A549 (cell line): ENCODE measurements around the gene CPNE7. TPM values are rescaled to one million over a fixed set of nuclear protein-coding genes. Genes with fewer than 3 reads are reported as not detected.

ENCODE experiments used
- ATAC-seq, 2 experiments: fragments of 200-7000 bp in 1 of 2; fragments of >200 bp in 1 of 2; cut with Nextera tagmentation in 1 of 2; cut with Tn5 transposase in 1 of 2; 3 replicates each; pipeline versions ENCODE4 v1.8.0 to v1.9.1; 2018 to 2020; ENCODE audit warnings: mild to moderate bottlenecking in 1 of 2, moderate library complexity in 1 of 2
- CTCF ChIA-PET: fragments of 300-600 bp; sonication (Branson Sonifier 250); formaldehyde crosslinking; extraction: SDS; loops from one replicate; lab custom pipeline; 2021; ENCODE audit warnings: antibody characterized with exemption, inconsistent platforms; lab: Yijun Ruan, JAX
- POLR2A ChIA-PET: fragments of 350-600 bp; formaldehyde crosslinking; extraction: SDS; loops from one replicate; lab custom pipeline; 2021; ENCODE audit warnings: antibody characterized with exemption, inconsistent platforms; lab: Yijun Ruan, JAX
- DNase-seq, 2 experiments: peaks; one replicate each; pipeline versions ENCODE4 v3.0.0 to v3.0.0-alpha.2; 2011 to 2016; ENCODE audit warnings: low read depth in 1 of 2, low spot score in 1 of 2
- FAIRE-seq: peaks from 2 replicates; lab custom pipeline; 2011; peaks lifted over from hg19 to GRCh38; lab: Jason Lieb, UNC
- H3K27ac ChIP-seq, 2 experiments: fragments of >200 bp; sonication (Bioruptor Twin); formaldehyde crosslinking; 3 replicates each; pipeline ENCODE4 v1.5.1; 2016 to 2017
- H3K4me1 ChIP-seq: fragments of >200 bp; sonication (Bioruptor Twin); formaldehyde crosslinking; 3 replicates; pipeline ENCODE4 v1.6.1; 2016
- H3K4me2 ChIP-seq: fragments of >200 bp; sonication (Bioruptor Twin); formaldehyde crosslinking; 3 replicates; pipeline ENCODE4 v1.6.1; 2016
- H3K4me3 ChIP-seq: fragments of >200 bp; sonication (Bioruptor Twin); formaldehyde crosslinking; 3 replicates; pipeline ENCODE4 v1.5.1; 2016
- H3K9me3 ChIP-seq: fragments of >200 bp; sonication (Bioruptor Twin); formaldehyde crosslinking; 3 replicates; pipeline ENCODE4 v1.6.1; 2016
- CBX2 ChIP-seq: fragments of 200-600 bp; sonication (generic); IDR thresholded peaks from 2 replicates; pipeline ENCODE4 v1.6.1; 2016; ENCODE audit warnings: low read depth, mild to moderate bottlenecking, borderline replicate concordance
- CEBPB ChIP-seq, 2 experiments: fragments of >200 bp in 1 of 2; sonication (Bioruptor Twin) in 1 of 2; formaldehyde crosslinking in 1 of 2; IDR thresholded peaks; 2 replicates each; pipeline ENCODE4 v1.6.1; 2012 to 2016
- CHD4 ChIP-seq: fragments of 200-600 bp; sonication (generic); IDR thresholded peaks from 2 replicates; pipeline ENCODE4 v1.6.1; 2016; ENCODE audit warnings: antibody characterized with exemption, mild to moderate bottlenecking, borderline replicate concordance
- EHF ChIP-seq: fragments of 250-450 bp; sonication (Bioruptor Pico); IDR thresholded peaks from 2 replicates; pipeline ENCODE4 v1.5.0; 2020; ENCODE audit warnings: mild to moderate bottlenecking
- ELK1 ChIP-seq: fragments of 150-350 bp; IDR thresholded peaks from 2 replicates; pipeline ENCODE4 v1.6.1; 2014; ENCODE audit warnings: low read depth, mild to moderate bottlenecking, low read length
- HDAC2 ChIP-seq: fragments of 200-600 bp; sonication (generic); IDR thresholded peaks from 2 replicates; pipeline ENCODE4 v1.6.1; 2016
- MAFK ChIP-seq: fragments of 450-650 bp; IDR thresholded peaks from 2 replicates; pipeline ENCODE4 v1.6.1; 2014; ENCODE audit not compliant: partially characterized antibody
- MAZ ChIP-seq: fragments of 150-350 bp; IDR thresholded peaks from 2 replicates; pipeline ENCODE4 v1.6.1; 2014; ENCODE audit warnings: antibody characterized with exemption, low read depth, low read length, borderline replicate concordance
- PHF8 ChIP-seq: fragments of 200-600 bp; sonication (generic); IDR thresholded peaks from 2 replicates; pipeline ENCODE4 v1.6.1; 2016; ENCODE audit warnings: low read depth, mild to moderate bottlenecking, antibody characterized with exemption, moderate library complexity, borderline replicate concordance
- POLR2A ChIP-seq: IDR thresholded peaks from 2 replicates; pipeline ENCODE4 v1.6.1; 2012; ENCODE audit warnings: mild to moderate bottlenecking, low read length
- POLR2AphosphoS2 ChIP-seq: conservative IDR thresholded peaks from 2 replicates; pipeline ENCODE4 v1.6.1; 2012; ENCODE audit warnings: low read length, improper control_type of control experiment, inconsistent platforms
- RAD21 ChIP-seq, 2 experiments: fragments of >200 bp in 1 of 2; sonication (Bioruptor Twin) in 1 of 2; formaldehyde crosslinking in 1 of 2; IDR thresholded peaks in 1 of 2; conservative IDR thresholded peaks in 1 of 2; 2 replicates in 1 of 2; 3 replicates in 1 of 2; pipeline ENCODE4 v1.6.1; 2012 to 2018; ENCODE audit warnings: inconsistent platforms in 1 of 2
- ZC3H11A ChIP-seq: fragments of 450-650 bp; IDR thresholded peaks from 2 replicates; pipeline ENCODE4 v1.6.1; 2014; ENCODE audit warnings: antibody characterized with exemption, mild to moderate bottlenecking
- WGBS: methylation state at CpG from one replicate; pipeline ENCODE4 v1.1.6; 2017; ENCODE audit errors: missing lambda C conversion rate; 5-methylcytosine and 5-hydroxymethylcytosine counted together
- polyA plus RNA-seq, 4 experiments: library from polyadenylated mRNA; depleted of rRNA in 3 of 4; stranded (reverse); fragments of >200 nt; fragmentation: RNase III in 1 of 4; extraction: RNeasy Plus Mini Kit Qiagen cat#74134 plus additional on column Dnase treatment in 1 of 4; gene quantifications; 2 replicates in 3 of 4; 3 replicates in 1 of 4; pipeline ENCODE4 v1.2.3, GENCODE V29; 2011 to 2017
- TF ChIP-seq, protein P1 (sequence below): fragments of >200 bp; sonication (Bioruptor Twin); formaldehyde crosslinking; IDR thresholded peaks from 2 replicates; pipeline ENCODE4 v1.6.1; 2016
- TF ChIP-seq, protein P2 (sequence below): fragments of 200-600 bp; sonication (generic); IDR thresholded peaks from 2 replicates; pipeline ENCODE4 v1.6.1; 2016; ENCODE audit warnings: antibody characterized with exemption, mild to moderate bottlenecking, moderate library complexity
- TF ChIP-seq, protein P3 (sequence below): IDR thresholded peaks from 2 replicates; pipeline ENCODE4 v1.6.1; 2012; ENCODE audit warnings: low read depth, borderline replicate concordance
- TF ChIP-seq, protein P4 (sequence below): fragments of 250-450 bp; sonication (Bioruptor Pico); IDR thresholded peaks from 2 replicates; pipeline ENCODE4 v1.5.0; 2020; ENCODE audit warnings: low read depth, mild to moderate bottlenecking, moderate library complexity

CPNE7 gene
- polyA plus RNA-seq, 2 of the 4 experiments (the other 2 are of a cell fraction): 22.8 to 45.2 TPM

DNA sequence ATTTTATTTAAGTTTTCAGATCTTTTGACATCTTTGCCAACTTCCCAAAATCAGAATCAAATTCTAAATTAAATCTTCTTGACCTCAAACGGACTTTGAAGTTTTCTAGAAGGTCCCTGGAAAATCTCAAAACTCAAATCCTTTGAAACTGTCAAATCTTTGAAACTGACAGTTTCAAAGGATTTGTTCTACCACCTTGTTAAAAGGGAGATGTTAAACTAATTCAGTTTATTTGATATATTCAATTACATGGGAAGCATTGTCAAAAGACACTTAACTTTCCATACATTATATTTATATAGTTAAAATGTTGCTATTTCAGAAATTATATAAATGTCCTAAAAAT lies 34.5 kb downstream of the CPNE7 start (continued):
- no peak for TF ChIP-seq ELK1
- TF ChIP-seq PHF8: no peak
- no peak for TF ChIP-seq MAZ

DNA sequence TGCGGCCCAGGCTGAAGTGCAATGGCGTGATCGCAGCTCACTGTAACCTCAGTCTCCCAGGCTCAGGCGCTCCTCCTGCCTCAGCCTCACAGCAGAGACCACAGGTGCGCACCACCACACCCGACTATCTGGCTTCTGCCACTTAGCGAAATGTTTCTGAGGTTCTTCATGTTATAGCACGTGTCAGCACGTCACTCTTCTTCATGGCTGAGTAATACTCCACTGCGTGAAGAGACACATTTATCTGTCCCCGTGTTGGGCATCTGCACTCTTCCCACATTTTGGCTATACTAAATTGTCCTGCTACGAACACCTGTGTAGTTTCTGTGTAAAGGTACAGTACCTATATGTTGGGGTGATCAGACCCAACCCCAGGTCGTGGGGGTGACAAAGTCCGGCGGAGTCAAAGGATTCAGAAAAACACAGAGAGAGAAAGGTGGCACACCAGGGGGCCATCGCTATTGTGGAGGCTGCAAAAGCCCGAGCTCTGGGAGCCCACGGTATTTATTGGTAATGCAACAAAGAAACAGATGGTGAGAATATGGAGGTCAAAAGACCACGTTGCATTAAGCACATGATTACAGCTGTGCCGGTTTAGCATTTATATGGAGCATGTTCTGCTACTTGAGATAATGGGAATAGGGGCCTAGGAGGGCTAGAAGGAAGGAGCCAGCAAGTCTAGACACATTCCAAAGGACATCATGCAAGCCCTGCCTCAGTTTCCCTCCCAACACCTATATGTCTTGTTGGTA lies 37.0 kb downstream of the CPNE7 start:
- CTCF ChIA-PET: interaction anchor here (1.4 to 8.7 kb wide), 5 partner anchors 12 to 54 kb away, joined by 3 to 143 read pairs (median 49); partner anchors contain the start of gene CPNE7
- Histone ChIP-seq H3K4me3 (no peak overlapping the region), H3K4me2 (no peak overlapping the region), H3K4me1 (peaks cover 19% of the 10 kb centered on the region), H3K9me3 (no peaks in the 10 kb centered on the region), H3K27ac (no peak overlapping the region; a peak in 1 of 6 replicates)
- FAIRE-seq (no peak), DNase-seq (no peak), ATAC-seq (no peak)
- no peak for TF ChIP-seq ZC3H11A
- no peak for TF ChIP-seq POLR2A
- no peak for TF ChIP-seq PHF8
- TF ChIP-seq CHD4: no peak
- TF ChIP-seq, protein P1, sequence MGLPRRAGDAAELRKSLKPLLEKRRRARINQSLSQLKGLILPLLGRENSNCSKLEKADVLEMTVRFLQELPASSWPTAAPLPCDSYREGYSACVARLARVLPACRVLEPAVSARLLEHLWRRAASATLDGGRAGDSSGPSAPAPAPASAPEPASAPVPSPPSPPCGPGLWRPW: no peak
- TF ChIP-seq, protein P2, sequence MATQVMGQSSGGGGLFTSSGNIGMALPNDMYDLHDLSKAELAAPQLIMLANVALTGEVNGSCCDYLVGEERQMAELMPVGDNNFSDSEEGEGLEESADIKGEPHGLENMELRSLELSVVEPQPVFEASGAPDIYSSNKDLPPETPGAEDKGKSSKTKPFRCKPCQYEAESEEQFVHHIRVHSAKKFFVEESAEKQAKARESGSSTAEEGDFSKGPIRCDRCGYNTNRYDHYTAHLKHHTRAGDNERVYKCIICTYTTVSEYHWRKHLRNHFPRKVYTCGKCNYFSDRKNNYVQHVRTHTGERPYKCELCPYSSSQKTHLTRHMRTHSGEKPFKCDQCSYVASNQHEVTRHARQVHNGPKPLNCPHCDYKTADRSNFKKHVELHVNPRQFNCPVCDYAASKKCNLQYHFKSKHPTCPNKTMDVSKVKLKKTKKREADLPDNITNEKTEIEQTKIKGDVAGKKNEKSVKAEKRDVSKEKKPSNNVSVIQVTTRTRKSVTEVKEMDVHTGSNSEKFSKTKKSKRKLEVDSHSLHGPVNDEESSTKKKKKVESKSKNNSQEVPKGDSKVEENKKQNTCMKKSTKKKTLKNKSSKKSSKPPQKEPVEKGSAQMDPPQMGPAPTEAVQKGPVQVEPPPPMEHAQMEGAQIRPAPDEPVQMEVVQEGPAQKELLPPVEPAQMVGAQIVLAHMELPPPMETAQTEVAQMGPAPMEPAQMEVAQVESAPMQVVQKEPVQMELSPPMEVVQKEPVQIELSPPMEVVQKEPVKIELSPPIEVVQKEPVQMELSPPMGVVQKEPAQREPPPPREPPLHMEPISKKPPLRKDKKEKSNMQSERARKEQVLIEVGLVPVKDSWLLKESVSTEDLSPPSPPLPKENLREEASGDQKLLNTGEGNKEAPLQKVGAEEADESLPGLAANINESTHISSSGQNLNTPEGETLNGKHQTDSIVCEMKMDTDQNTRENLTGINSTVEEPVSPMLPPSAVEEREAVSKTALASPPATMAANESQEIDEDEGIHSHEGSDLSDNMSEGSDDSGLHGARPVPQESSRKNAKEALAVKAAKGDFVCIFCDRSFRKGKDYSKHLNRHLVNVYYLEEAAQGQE: no peak
- TF ChIP-seq MAFK: no peak
- no peak for TF ChIP-seq MAZ
- TF ChIP-seq CBX2: no peak
- TF ChIP-seq, protein P3, sequence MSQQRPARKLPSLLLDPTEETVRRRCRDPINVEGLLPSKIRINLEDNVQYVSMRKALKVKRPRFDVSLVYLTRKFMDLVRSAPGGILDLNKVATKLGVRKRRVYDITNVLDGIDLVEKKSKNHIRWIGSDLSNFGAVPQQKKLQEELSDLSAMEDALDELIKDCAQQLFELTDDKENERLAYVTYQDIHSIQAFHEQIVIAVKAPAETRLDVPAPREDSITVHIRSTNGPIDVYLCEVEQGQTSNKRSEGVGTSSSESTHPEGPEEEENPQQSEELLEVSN: no peak
- TF ChIP-seq HDAC2: no peak
- no peak for TF ChIP-seq CEBPB (IDR thresholded peaks at IDR 0.05)
- no peak for TF ChIP-seq POLR2AphosphoS2
- TF ChIP-seq, protein P4, sequence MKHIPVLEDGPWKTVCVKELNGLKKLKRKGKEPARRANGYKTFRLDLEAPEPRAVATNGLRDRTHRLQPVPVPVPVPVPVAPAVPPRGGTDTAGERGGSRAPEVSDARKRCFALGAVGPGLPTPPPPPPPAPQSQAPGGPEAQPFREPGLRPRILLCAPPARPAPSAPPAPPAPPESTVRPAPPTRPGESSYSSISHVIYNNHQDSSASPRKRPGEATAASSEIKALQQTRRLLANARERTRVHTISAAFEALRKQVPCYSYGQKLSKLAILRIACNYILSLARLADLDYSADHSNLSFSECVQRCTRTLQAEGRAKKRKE (CRISPR knock-in tag): no peak
- TF ChIP-seq EHF (CRISPR knock-in tag): no peak
- TF ChIP-seq RAD21 (conservative IDR thresholded peaks at IDR 0.05 in 1 of 2, IDR thresholded peaks at IDR 0.05 in 1 of 2): no peak
- POLR2A ChIA-PET: no interaction called here
- WGBS: 71% methylated on average over 20 of the region's 20 CpGs
